Choroid plexus epithelial cell (primary cell): ENCODE measurements around the gene SNX19.
A peak's percentile ranks its signal among the peaks of the same experiment; 100 is the strongest.

Experiments used
- DNase-seq: peaks from one replicate; pipeline ENCODE4 v3.0.0-alpha.2; 2010; ENCODE audit warnings: low read depth
- H3K4me3 ChIP-seq: 2 replicates; pipeline ENCODE4 v1.5.1; 2011; ENCODE audit warnings: low read depth, mild to moderate bottlenecking, control low read depth, low read length, moderate library complexity
- TF ChIP-seq, protein P1 (sequence below): conservative IDR thresholded peaks from 2 replicates; pipeline ENCODE4 v1.5.1; 2011; ENCODE audit warnings: low read depth, mild to moderate bottlenecking, control low read depth, inconsistent platforms, low read length, moderate library complexity

Gene SNX19

DNA sequence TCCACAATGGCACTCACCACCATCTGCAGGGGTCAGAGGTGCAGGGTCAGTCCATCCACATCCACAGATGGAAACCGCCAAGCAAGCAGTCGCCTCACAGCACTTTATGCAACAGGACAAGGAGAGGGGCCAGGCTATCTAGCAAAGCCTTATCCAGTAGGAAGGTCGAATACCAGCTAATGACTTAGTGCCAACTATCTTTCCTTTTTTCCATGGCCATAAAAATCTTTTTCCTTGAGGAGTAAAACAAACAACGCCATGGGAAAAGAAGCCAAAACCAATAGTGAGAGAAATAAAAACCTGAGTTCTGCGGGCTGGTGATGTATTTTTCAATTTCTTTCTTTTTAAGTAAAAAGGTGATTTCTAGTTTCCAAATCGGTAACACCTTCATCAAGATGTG is 8.2 kb downstream of the SNX19 start:
- no peak for DNase-seq
- no peak overlapping the region for H3K4me3 ChIP-seq
- TF ChIP-seq, protein P1, sequence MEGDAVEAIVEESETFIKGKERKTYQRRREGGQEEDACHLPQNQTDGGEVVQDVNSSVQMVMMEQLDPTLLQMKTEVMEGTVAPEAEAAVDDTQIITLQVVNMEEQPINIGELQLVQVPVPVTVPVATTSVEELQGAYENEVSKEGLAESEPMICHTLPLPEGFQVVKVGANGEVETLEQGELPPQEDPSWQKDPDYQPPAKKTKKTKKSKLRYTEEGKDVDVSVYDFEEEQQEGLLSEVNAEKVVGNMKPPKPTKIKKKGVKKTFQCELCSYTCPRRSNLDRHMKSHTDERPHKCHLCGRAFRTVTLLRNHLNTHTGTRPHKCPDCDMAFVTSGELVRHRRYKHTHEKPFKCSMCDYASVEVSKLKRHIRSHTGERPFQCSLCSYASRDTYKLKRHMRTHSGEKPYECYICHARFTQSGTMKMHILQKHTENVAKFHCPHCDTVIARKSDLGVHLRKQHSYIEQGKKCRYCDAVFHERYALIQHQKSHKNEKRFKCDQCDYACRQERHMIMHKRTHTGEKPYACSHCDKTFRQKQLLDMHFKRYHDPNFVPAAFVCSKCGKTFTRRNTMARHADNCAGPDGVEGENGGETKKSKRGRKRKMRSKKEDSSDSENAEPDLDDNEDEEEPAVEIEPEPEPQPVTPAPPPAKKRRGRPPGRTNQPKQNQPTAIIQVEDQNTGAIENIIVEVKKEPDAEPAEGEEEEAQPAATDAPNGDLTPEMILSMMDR: no peak

DNA sequence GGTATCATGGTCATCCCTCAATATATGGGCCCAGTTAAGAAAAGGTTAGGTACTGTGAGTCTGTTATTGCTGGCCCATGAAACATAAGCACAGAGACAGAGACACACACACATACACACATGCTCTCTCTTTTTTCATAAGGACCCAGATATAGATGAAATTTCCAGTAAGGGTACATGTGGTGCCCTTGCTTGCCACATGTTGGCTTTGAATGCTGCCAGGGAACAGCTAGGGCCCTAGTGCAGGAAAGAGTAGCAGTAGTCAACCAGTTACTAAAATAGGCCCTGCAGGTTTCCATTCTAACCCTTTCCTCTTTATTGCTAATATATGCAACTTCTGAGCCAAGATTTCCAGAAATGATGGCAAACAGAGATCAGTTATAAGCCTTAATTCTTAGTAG is 9.1 kb downstream of the SNX19 start:
- no peak overlapping the region for H3K4me3 ChIP-seq
- no peak for DNase-seq
- TF ChIP-seq, protein P1: no peak

DNA sequence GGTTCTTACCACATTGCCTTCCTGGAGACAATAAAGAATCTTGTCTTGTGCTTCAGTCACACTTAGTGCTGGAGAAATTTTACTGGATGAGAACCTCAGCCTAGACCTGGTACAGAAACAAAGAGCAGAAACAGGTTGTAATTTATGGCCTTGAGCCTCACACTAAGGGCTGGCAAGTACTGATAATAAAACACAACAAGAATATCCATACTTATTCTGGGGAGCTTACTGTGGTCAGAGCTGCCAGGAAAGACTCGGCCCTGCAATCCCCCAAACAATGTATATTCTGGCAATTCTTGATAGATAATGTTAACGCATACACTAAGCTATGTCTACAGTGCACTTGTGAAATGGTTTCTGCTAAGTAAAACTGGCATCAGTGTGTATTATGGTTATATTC is 9.7 kb downstream of the SNX19 start:
- TF ChIP-seq, protein P1: no peak
- H3K4me3 ChIP-seq: no peak overlapping the region
- DNase-seq: no peak

DNA sequence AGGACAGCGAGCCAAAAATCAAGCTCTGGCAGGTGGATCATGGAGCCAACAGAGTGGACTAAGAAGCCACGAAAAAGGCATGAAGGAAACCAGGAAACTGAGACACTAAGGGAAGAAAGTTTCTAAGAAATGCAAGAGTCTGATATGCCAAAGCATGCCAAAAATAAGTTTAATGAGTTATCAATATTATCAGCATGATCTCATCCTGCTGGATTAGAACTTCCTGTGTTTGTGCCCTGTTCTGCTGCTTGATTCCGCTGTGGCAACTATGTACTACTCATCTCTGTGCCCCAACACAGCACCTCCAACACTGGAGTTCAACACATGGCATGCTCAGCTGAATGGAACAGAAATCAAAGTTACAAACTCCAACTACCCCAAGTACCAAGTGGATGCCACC is 10.8 kb downstream of the SNX19 start:
- no peak for DNase-seq
- TF ChIP-seq, protein P1: no peak
- H3K4me3 ChIP-seq: no peak overlapping the region

DNA sequence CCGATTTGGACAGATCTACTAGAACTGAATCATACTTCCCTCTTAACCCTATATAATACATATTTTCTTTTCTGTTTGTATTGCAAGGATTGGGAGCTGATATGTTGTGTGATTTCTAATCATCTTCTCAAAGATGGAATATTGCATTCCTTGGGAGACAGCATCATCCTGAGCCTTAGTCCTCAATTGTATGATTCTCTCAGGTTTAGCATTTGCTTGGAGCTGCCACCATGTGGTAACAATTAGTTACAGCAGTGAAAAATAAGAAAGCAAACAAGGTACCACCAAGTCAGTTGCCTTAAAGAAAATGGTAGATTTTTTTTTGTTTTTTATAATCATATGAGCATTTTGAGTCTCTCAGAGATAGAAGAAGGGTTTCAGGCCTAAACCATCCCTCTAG is 11.9 kb downstream of the SNX19 start:
- TF ChIP-seq, protein P1: peak; percentile 53
- peak; percentile 52 for DNase-seq
- no peak overlapping the region for H3K4me3 ChIP-seq

DNA sequence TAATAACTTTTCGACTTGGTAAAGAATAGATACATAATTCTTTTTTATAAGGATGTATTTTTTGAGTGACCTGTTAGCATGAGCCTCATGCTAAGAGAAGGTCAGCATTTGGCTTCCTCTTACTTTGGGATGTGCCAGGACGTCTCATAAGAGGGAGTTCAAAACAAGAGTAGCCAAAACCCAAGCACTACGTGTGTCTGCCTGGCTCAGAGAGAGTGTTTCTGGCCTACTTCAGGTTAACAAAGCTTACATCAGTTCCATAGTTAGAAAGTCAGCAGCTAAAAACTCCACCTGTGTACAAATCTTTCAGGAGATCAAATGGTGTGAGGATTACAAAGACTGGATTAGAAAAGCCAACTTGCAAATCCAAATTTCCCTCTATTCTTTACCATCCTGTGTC is 13.9 kb downstream of the SNX19 start:
- no peak overlapping the region for H3K4me3 ChIP-seq
- no peak for DNase-seq
- TF ChIP-seq, protein P1: no peak

DNA sequence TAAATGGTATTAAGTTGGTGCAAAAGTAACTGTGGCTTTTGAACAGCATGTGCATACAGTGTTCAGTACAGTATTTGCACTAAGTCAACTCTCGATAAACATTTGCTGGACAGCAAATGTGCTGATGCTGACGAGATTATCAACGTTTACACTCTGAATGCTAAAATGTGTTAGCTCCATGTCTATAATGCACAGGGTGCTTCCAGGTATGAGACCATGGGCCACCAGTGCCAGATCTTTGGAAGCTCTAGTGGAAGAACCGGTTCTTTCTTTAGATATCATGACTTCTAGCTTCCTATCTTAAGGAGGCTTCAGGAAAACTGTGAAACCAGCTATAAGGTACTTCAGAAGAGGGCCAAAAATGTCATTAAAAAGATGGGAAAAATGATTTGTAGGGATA is 17.2 kb downstream of the SNX19 start:
- DNase-seq: no peak
- no peak overlapping the region for H3K4me3 ChIP-seq
- TF ChIP-seq, protein P1: no peak
